HG02840 (cell line): ENCODE results near the gene PLEKHM3.

Experiments used
- ATAC-seq: cut with Tn5 transposase; IDR thresholded peaks from one replicate; pipeline ENCODE4 v1.9.1; 2021; ENCODE audit warnings: mild to moderate bottlenecking, moderate library complexity, moderate number of reproducible peaks; ENCODE audit not compliant: unreplicated experiment, low FRiP score

Gene PLEKHM3

DNA sequence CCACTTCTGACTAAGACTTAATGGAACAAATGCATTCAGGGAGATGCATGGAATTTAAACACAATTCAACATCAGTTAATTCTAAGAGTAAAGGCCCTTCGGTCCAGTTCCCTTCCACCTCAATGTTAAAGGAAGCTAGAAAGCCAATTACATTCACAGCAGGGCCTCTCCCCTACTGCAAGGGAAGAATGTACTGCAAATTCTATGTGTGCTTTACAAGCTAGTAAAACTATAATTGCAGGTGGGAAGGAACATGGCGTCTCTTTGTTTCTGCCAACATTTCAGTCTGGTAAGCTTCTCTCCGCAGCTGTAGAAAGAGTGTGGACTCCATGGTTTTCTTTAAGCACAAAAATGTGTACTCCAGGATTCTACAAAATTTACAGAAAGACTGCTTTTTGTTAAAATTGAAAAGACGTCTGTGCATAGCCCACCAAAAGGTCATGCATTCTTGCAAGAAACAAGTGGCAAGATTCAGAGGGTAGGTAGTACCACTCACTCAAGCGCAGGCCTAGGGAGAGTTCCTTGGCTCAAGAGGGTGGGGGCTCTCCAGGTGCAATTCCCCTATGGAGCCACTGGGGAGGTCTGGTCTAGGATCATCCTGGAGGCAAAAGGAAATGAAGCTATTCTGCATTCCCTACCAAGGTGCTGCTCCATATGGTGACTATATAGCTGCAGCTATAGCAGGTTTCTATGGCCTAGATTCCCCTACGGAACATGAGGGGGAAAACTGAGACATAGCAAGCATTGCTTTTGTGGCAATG, 128.6 kb downstream of the PLEKHM3 start:
- no peak for ATAC-seq

DNA sequence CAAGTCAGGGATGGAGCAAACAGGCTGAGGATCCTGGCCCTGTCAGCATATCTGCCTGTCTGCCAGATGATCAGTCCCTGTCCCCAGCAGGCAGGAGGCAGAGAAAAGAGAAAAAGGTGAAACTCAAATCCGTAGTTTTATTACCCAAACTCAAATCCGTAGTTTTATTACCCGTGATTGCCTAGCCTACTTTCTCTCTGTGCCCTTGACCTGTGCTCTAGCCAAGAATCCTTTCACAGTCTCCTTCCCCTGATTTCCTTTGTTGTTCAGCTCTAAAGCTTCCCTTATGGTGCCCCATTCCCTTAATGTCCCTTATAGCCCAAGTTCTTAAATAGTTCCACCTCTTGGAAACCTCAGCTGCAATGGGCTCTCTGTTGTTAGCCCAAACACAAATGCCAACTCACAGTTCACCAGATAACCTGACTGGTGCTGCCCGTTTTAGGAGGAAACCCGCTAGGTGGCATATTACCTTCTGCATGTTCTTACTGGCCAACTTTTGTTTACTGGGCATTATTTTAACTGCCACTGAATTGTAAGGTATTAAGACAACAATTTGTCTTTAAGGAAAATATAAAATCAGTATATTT, 130.0 kb downstream of the PLEKHM3 start:
- ATAC-seq, result no peak

DNA sequence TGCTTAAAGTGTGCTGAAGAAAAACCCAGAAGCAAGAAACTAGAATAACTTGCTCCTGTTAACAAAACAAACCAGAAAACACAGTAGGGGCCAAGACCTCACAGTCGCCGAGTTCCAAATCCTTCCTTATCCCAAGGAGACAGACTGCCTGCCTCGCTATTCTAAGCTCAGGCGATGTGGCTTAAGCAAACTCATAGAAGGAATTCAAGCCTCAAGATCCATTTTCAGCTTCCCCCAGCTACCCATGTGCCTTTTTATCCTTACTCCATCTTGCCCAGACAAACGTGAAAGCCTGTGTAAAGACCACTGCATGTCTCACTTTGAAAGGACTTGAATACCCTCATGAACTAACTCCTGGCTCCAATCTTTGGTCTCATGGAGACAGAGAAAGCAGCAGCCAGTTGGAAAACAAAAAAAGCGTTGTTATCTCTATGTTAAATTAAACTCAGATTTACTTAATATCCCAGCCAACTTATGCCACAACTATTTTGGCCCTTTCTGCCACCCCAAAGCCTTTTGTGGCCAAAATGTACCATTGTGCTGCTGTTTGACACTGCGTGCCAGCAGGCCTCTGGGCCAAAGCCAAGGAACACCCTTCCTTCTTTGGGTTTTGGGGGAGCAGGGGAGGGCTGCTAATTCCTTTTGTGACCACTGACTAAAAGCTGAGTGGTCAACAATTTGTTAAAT, 132.5 kb downstream of the PLEKHM3 start:
- no peak for ATAC-seq

DNA sequence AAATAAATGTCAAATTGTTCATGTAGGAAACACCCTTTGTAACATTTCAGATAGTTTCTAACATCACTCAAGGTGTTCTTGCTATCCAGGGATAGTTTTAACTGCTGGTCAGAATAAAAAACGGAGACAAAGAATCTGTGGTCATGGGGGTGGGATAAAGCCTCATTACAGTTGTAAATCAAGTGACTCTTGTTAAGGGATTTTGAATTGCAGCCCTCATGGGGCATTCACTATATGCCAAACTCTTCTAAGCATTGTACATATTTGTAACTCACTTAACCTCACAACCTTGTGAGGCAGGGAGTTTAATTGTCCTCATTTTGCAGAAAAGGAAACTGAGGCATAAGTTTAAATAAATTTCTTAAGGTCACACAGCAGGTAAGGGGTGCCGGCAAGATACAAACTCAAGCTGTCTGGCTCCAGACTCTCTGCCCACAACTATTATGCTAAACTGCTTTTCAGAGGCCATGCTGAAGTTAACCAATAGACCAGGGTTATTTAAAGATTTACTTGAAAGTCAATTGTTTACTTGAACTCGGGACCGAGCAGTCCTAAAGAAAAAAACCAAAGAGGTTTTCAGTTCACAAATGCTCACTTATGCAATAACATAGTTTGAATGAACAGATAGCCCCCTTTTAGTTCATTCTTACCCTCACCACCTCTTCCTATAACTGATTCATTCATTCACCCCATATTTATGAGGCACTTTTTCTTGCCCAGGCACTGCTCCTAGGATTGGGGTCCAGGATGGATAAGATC, 134.1 kb downstream of the PLEKHM3 start:
- no peak for ATAC-seq

DNA sequence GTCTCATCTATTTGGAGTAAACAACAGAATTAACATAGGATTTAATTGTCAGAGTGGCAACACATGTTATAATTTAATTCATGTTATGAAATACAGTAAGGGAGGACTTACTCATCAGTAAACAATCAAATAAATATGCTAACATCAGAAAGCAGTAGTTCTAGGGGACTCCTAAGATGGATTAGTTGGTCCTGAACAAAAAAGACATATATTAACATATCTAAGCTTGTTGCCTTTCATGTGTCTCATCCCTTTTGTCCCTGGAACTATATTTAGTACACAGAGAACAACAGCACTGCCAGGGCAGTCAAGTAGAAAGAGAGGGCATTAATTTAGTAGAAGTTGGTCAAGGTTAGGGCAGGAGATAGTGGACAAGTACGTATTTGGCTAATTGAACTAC, 137.8 kb downstream of the PLEKHM3 start:
- ATAC-seq, result no peak

DNA sequence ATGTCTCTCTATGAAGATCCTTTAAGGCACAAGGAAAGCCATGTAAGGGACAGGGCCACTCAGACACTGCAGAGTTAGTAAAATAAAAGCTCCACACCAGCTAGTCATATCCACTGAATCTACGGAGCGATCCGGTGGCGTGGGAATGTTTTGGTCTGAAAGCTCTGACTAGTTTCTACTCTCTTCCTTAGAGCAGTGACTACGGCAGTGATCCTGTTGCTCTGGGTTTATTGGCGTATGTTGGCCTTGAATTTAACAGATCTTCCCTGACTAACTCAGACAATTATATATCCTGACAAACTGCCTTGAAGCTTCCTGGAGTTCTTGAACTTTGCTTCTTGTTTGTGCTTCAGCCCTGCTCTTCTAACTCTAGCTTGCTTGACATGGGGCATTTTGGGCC, 140.3 kb downstream of the PLEKHM3 start:
- no peak for ATAC-seq

DNA sequence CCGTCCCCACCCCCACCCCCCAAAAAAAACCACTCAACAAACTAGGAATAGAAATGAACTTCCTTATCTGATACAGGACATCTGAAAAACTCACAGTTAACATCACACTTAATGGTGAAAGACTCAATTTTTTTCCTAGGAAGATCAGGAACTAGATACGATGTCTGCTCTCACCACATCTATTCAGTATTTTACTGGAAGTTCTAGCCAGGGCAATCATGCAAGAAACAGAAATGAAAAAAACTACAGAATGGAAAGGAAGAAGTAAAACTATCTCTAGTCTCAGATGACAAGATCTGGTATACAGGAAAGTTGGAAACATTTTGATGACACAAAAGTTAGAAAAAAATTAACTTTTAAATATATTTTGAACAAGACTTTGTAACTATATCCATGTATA, 141.2 kb downstream of the PLEKHM3 start:
- ATAC-seq, result no peak

DNA sequence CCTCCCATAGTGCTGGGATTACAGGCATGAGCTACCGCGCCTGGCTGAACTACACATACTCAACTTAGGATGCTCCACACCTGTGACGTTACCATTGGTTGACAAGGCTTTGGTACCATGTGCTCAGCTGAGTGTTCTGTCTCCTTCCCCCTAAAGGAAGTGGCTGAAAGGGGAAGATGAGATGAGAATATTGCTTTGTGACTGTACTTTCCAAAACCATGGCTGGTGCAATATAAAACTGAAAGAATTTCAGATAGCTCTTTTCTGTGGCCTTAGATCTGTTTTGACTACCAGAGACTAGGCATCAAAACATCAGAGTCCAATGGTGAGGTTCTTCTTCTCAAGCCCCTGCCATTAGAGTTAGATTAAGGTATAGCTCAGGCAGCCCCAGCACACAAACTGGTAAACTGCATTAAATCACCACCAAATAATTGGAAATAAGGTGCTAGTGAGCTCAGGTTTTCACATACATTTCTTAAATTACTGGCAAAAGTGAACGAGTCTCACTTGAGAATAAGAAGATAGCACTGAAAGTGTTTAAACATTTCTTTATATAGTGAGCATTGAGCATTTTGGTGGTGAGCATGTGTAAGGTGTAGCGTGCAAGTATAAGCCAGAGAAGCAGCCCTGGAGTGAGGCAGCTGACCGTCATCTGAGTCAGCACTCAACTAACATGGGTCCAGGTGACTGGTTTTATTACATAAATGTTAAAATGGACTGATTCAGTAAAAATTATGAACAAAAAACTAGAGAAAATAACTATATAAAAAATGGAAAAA, 142.1 kb downstream of the PLEKHM3 start:
- no peak for ATAC-seq

DNA sequence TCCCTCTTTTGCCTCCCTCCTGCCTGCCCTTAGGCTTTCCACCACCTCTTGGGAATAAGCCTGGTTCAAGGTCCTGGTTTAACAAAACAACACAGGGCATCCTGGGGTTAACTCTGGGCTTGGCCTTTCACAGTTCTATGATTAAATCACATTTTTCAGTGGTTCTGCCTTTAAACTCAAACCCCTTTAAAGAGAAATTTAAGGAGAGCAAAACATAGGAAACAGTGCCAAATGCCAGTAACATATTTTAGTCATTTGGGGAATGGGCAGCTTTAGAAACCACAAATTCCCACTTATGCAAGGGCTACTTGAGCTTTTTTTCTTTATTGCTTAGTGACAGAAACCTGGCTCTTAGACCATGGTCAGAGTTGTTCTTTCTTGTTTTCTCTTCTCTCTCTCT, 143.4 kb downstream of the PLEKHM3 start:
- ATAC-seq, result no peak

DNA sequence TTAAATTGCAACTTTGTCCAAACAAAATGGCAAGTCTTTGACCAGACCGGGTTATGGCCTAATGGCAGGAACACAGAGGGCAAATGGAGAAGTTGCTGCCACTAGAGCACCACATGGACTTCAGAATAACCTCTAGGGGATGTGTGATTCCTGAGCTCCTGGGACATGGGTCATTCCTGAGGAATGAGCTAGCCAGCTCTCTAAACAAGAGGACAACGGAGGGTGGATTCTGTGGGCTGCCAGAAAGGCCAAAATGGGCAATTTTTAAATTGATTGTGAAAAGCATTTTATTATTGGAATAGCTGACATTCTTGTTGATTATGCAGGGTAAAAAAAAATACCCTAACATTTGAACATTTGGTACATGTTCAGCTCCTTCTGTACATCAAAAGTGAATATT, 145.8 kb downstream of the PLEKHM3 start:
- ATAC-seq, result no peak

DNA sequence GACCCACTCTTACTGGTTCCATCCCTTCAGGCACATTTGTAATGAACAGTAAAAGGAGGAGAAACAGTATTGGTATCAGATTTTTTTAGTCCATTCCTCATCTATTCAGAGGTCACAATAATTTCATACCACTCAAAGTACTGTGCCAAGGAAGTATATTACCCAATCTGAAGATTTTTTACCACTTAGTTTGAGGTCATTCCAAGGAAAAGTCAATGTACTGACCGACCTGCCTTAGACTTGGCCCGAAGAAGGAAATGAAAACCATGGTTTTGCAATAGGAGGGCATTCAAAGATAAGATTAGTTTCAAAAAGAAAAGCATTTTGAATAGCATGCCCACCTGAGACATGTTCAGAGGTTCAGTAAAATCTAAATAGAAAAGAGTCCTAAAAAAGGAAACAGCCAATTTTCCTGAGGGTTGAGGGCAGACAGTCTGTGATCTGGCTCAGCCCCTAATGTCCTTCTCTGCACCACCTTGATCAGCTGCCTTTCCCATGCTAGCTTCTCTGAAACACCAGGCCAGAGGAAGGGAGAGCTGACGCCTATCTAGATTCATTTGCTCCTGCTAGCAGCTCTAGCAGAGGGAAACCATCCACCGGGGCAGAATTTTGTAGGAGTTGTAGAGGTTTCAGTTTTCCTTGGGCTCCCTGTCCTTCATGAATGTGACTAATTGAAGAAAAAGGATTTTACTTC, 148.3 kb downstream of the PLEKHM3 start:
- ATAC-seq, result no peak

DNA sequence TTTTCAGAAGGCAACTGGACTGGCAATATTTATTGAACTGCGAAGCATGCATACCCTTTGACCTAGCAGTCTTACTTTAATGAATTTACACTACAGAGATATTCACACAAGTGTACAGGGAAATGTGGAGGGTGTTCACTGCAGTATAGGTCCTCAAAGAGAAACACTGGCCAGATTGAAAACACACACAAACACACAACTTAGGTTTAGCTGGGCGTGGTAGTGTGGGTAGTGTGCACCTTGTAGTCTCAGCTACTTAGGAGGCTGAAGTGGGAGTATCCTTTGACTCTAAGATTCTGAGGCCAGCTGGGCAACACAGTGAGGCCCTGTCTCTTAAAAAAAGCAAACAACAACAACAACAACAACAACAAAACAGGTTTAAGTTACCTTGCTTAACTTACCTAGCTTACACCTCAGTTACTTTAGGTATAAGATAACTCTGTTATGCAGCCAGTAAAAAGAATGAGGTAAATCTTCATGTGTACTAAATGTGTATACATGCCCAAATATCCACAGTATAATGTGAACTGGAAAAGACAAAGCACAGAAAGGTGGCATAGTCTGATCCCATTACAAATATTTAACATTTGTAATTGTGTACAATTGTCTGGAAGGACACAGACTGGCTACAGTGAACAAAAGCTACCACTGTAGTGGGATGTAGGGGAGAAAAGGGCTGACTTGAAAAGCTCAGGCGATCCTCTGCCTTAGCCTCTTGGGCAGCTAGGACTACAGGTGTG, 149.7 kb downstream of the PLEKHM3 start:
- no peak for ATAC-seq

DNA sequence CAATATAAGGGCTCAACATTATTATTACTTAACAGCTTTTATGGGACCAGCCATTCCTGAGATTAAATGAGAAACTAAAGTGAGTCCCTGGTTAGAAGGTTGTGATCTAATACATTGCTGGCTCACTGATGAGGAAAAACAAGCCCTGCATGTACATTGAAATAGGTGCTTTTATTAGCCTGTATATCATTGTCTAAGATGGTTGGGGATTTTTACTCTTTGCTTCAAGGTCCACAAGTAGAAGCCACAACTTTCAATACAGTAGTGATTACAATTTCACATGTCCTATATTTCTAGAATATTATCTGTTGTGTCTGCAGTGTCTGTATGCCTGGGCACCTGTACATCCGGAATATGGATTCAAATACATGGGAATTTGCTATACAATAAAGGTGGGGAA, 151.5 kb downstream of the PLEKHM3 start:
- ATAC-seq, result peak; percentile 80

DNA sequence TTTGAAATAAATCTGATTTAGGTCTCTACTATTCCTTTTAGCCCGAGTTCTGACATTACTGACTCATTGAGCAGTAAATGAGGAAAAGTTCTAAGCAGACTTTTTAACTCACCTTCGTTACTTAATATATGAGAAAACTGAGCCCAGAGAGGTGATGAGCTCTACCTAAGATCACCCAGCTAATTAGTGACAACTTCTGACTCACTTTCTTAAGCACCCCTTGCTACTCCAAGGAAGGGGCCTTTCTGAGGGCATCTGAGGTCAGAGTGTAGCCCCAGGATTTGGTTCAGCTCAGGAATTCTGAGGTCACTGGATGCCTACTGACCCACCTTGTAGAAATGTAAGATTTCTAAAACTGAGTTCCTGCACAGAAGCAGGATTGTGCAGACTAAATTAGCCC, 153.4 kb downstream of the PLEKHM3 start:
- ATAC-seq, result no peak

DNA sequence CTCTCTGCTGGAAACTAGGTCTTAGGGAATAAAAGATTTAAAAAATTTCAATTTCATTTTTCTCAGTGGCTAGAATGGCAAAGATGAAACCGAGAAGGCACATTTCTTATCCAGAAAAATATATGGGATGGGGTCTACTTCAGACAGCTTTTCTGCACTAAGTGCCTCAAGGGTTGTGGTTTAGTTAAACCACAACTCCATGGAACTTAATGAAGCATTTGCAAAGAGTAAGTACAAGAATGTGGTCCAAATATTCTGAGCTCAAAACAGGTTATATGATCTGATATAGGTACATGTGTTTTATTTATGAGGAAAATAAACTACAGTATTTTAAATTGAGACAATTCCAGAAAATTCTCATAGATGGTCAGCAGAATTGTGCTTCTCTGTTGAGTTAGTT, 153.8 kb downstream of the PLEKHM3 start:
- ATAC-seq, result no peak

DNA sequence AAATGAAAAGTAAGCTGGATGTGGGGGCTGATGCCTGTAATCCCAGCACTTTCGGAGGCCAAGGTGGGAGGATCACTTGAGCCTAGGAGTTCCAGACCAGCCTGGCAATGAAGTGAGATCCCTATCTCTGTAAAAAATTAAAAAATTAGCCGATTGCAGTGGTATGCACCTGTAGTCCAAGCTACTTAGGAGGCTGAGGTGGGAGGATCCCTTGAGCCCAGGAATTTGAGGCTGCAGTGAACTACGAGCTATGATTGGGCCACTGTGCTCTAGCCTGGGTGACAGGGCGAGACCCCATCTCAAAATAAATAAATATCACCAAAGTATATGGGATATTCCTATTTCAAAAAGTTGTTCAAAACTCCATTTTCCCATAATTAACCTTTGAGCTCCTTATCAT, 154.5 kb downstream of the PLEKHM3 start:
- ATAC-seq, result no peak

DNA sequence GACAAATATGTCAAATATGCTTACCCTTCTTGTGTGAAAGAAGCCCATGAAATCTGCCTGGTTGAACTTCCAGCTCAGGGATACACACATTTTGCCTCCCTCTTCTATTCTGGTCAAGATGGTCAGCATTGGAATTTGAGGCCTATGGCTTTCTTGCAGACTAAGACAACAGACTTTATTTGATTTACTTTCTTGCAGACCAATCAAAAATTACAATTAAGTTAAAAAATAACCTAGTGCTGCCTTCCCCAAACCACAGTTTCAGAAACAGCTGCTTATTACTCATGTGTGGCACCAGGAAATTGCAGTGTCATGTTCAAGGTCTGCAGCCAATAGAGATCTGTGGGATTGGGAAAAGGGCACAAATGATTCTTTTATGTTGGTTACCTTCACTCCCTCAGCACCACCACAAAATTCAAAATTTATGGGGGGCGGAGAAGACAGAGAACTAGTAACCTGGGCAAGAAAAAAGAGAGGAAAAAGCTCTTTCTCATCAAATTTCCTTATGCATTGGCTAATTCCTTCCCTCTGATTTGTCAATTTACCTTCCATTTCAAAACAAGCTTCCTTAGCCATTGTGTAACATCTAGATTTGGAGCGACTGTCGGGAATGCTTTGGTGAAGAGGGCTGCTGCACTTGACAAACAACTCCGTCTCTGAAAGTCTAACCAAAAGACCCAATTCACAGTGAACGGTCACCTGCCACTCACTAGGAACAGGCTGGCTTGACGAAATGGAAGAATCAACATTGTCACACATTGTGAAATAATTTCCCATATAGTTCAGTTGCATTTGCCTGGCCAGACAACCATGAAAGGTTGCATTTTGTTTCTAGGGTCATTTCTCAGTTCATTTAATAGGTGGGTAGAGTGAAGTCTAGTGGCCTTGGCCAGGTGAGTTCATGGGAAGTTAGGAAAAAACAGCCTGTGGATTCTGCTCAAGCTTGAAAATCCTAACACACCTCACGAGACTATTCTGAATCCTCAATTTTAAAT, 155.2 kb downstream of the PLEKHM3 start:
- ATAC-seq, result no peak
